ENCODE results near the gene SLIT3.

The SLIT3 gene

DNA sequence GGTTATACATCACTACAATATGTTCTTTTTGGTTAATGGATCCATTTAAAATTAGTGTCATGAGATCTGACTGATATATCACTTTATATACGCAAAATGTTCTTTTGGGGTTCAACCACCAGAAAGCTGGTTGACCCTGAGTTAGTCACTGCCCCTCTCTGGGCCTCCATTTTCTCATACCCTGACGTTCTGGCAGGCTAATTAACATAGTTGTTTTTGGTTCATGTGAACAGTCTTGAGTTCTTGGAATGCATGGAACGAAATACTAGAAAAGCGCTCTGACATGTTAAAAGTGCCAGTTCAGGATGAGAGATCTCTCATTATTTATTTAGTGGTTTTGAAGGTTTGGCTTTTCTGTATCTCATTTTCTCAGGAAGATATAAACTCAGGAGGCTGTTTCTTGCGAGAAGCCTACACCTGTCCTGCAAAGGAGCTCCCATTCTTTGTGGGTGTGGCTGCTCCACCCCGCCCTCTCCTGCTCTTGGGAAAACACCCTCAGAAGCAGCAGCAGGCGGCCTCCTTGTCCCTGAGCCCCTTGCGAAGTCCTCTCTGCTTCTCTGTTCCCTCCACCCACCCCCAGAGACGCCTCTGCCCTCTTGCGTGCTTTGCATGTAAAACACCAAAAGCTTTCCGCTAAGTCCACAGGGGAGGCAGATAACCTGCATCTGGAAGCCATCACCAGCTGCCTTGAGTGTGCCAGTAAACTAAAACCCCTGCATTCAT is 419.4 kb downstream of the SLIT3 start (continued):
- TF ChIP-seq ZNF146 (tag by site-specific recombination; IDR thresholded peaks at IDR 0.05) (no peak), ZNF350 (tag by site-specific recombination; IDR thresholded peaks at IDR 0.05) (no peak), ZNF555 (tag by site-specific recombination; conservative IDR thresholded peaks at IDR 0.05) (no peak), ZNF777 (tag by site-specific recombination; IDR thresholded peaks at IDR 0.05; ENCODE audit: borderline replicate concordance) (no peak), ZNF112 (tag by site-specific recombination; IDR thresholded peaks at IDR 0.05) (no peak), ZNF426 (tag by site-specific recombination; IDR thresholded peaks at IDR 0.05) (no peak), KLF7 (tag by site-specific recombination; IDR thresholded peaks at IDR 0.05; ENCODE audit: borderline replicate concordance) (no peak), ZNF596 (tag by site-specific recombination; IDR thresholded peaks at IDR 0.05) (no peak), ZEB2 (tag by site-specific recombination; IDR thresholded peaks at IDR 0.05) (no peak), WT1 (tag by site-specific recombination; IDR thresholded peaks at IDR 0.05) (0 out of 2 replicates have a peak, but pooled peaks have one; percentile 47), ZNF10 (tag by site-specific recombination; IDR thresholded peaks at IDR 0.05) (no peak), KLF10 (tag by site-specific recombination; IDR thresholded peaks at IDR 0.05) (no peak), ZFP69B (tag by site-specific recombination; IDR thresholded peaks at IDR 0.05) (no peak), ZNF600 (tag by site-specific recombination; IDR thresholded peaks at IDR 0.05) (no peak), ZFHX2 (tag by site-specific recombination; conservative IDR thresholded peaks at IDR 0.05) (peak; percentile 91), ZNF558 (tag by site-specific recombination; IDR thresholded peaks at IDR 0.05) (no peak), ZNF561 (tag by site-specific recombination; IDR thresholded peaks at IDR 0.05; ENCODE audit: borderline replicate concordance) (no peak), ZNF239 (tag by site-specific recombination; IDR thresholded peaks at IDR 0.05) (no peak), ZBTB20 (tag by site-specific recombination; IDR thresholded peaks at IDR 0.05) (no peak), ZSCAN16 (tag by site-specific recombination; IDR thresholded peaks at IDR 0.05) (no peak), ZNF394 (tag by site-specific recombination; IDR thresholded peaks at IDR 0.05; ENCODE audit: borderline replicate concordance) (no peak)
- TF ChIP-seq, protein P1, sequence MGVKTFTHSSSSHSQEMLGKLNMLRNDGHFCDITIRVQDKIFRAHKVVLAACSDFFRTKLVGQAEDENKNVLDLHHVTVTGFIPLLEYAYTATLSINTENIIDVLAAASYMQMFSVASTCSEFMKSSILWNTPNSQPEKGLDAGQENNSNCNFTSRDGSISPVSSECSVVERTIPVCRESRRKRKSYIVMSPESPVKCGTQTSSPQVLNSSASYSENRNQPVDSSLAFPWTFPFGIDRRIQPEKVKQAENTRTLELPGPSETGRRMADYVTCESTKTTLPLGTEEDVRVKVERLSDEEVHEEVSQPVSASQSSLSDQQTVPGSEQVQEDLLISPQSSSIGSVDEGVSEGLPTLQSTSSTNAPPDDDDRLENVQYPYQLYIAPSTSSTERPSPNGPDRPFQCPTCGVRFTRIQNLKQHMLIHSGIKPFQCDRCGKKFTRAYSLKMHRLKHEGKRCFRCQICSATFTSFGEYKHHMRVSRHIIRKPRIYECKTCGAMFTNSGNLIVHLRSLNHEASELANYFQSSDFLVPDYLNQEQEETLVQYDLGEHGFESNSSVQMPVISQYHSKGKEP (tag by site-specific recombination; IDR thresholded peaks at IDR 0.05): peak; percentile 86
- TF ChIP-seq, protein P2, sequence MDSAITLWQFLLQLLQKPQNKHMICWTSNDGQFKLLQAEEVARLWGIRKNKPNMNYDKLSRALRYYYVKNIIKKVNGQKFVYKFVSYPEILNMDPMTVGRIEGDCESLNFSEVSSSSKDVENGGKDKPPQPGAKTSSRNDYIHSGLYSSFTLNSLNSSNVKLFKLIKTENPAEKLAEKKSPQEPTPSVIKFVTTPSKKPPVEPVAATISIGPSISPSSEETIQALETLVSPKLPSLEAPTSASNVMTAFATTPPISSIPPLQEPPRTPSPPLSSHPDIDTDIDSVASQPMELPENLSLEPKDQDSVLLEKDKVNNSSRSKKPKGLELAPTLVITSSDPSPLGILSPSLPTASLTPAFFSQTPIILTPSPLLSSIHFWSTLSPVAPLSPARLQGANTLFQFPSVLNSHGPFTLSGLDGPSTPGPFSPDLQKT (IDR thresholded peaks at IDR 0.05; ENCODE audit: borderline replicate concordance, low read depth, low read length): no peak
- TF ChIP-seq, protein P3, sequence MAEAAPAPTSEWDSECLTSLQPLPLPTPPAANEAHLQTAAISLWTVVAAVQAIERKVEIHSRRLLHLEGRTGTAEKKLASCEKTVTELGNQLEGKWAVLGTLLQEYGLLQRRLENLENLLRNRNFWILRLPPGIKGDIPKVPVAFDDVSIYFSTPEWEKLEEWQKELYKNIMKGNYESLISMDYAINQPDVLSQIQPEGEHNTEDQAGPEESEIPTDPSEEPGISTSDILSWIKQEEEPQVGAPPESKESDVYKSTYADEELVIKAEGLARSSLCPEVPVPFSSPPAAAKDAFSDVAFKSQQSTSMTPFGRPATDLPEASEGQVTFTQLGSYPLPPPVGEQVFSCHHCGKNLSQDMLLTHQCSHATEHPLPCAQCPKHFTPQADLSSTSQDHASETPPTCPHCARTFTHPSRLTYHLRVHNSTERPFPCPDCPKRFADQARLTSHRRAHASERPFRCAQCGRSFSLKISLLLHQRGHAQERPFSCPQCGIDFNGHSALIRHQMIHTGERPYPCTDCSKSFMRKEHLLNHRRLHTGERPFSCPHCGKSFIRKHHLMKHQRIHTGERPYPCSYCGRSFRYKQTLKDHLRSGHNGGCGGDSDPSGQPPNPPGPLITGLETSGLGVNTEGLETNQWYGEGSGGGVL (tag by site-specific recombination; IDR thresholded peaks at IDR 0.05): no peak
- TF ChIP-seq, protein P4, sequence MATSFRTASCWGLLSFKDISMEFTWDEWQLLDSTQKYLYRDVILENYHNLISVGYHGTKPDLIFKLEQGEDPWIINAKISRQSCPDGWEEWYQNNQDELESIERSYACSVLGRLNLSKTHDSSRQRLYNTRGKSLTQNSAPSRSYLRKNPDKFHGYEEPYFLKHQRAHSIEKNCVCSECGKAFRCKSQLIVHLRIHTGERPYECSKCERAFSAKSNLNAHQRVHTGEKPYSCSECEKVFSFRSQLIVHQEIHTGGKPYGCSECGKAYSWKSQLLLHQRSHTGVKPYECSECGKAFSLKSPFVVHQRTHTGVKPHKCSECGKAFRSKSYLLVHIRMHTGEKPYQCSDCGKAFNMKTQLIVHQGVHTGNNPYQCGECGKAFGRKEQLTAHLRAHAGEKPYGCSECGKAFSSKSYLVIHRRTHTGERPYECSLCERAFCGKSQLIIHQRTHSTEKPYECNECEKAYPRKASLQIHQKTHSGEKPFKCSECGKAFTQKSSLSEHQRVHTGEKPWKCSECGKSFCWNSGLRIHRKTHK (tag by site-specific recombination; IDR thresholded peaks at IDR 0.05): no peak
- TF ChIP-seq, protein P5, sequence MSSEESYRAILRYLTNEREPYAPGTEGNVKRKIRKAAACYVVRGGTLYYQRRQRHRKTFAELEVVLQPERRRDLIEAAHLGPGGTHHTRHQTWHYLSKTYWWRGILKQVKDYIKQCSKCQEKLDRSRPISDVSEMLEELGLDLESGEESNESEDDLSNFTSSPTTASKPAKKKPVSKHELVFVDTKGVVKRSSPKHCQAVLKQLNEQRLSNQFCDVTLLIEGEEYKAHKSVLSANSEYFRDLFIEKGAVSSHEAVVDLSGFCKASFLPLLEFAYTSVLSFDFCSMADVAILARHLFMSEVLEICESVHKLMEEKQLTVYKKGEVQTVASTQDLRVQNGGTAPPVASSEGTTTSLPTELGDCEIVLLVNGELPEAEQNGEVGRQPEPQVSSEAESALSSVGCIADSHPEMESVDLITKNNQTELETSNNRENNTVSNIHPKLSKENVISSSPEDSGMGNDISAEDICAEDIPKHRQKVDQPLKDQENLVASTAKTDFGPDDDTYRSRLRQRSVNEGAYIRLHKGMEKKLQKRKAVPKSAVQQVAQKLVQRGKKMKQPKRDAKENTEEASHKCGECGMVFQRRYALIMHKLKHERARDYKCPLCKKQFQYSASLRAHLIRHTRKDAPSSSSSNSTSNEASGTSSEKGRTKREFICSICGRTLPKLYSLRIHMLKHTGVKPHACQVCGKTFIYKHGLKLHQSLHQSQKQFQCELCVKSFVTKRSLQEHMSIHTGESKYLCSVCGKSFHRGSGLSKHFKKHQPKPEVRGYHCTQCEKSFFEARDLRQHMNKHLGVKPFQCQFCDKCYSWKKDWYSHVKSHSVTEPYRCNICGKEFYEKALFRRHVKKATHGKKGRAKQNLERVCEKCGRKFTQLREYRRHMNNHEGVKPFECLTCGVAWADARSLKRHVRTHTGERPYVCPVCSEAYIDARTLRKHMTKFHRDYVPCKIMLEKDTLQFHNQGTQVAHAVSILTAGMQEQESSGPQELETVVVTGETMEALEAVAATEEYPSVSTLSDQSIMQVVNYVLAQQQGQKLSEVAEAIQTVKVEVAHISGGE (tag by site-specific recombination; conservative IDR thresholded peaks at IDR 0.05; ENCODE audit: low read depth): no peak
- TF ChIP-seq, protein P6, sequence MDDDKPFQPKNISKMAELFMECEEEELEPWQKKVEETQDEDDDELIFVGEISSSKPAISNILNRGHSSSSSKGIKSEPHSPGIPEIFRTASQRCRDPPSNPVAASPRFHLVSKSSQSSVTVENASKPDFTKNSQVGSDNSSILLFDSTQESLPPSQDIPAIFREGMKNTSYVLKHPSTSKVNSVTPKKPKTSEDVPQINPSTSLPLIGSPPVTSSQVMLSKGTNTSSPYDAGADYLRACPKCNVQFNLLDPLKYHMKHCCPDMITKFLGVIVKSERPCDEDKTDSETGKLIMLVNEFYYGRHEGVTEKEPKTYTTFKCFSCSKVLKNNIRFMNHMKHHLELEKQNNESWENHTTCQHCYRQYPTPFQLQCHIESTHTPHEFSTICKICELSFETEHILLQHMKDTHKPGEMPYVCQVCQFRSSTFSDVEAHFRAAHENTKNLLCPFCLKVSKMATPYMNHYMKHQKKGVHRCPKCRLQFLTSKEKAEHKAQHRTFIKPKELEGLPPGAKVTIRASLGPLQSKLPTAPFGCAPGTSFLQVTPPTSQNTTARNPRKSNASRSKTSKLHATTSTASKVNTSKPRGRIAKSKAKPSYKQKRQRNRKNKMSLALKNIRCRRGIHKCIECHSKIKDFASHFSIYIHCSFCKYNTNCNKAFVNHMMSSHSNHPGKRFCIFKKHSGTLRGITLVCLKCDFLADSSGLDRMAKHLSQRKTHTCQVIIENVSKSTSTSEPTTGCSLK (tag by site-specific recombination; IDR thresholded peaks at IDR 0.05): no peak
